ENCODE results near the gene CATSPERZ. TPM values are rescaled to one million over a fixed set of nuclear protein-coding genes. Genes with fewer than 3 reads are reported as not detected.
A peak's percentile ranks its signal among the peaks of the same experiment; 100 is the strongest.
"Not testable (repeated sequence)": the region's sequence is repeated elsewhere in the genome, so short reads cannot be mapped to it uniquely, and the experiment has no call there.

Gene CATSPERZ
- polyA plus RNA-seq, 4 donors: 0.15 to 0.58 TPM; not detected in 2

DNA sequence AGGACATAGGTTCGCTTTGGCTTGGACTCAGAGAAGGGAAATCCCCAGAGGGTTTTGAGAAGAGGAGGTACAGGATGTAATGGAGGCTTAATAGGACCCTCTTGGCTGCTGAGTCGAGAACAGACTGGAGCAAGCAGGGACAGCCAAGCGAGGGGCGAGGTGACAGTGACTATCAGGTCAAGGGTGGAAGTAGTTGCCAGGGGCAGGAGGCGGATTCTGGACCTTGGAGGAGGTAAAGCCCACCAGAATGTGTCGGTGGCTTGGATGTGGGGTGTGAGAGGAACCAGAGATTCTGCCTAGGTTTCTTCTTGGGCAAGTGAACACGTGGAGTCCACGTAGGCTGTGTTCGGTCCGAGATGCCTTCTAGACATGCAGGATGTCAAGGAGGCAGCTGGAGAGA lies 12.8 kb downstream of the CATSPERZ start:
- no peak for FAIRE-seq
- DNase-seq: no peak
- Histone ChIP-seq H3K4me3 (ENCODE audit: low read depth in 1 of 3, low read length in 3 of 3) (no peak overlapping the region), H3K9me3 (ENCODE audit: control insufficient read depth in 2 of 2, insufficient read depth in 1 of 2, low read depth in 1 of 2, low read length in 1 of 2) (no peaks in the 10 kb centered on the region), H3K4me1 (ENCODE audit: control insufficient read depth in 3 of 3, insufficient read depth in 2 of 3, low read depth in 1 of 3, low read length in 2 of 3) (peaks cover 0 to 14% (median 2%) of the 10 kb centered on the region in 3 donors), H3K36me3 (ENCODE audit: control insufficient read depth in 3 of 3, insufficient read depth in 2 of 3, low read depth in 1 of 3, low read length in 3 of 3) (peaks cover 0 to 72% (median 15%) of the 10 kb centered on the region in 3 donors), H3K27me3 (ENCODE audit: control insufficient read depth in 3 of 3, insufficient read depth in 3 of 3, low read length in 3 of 3) (no peaks in the 10 kb centered on the region), H3K27ac (ENCODE audit: low read depth in 1 of 3, low read length in 2 of 3) (peak overlapping the region in 2 of 3 donors; percentile 44 to 62)
- WGBS, 3 donors: 85 to 89% (median 88%) methylated on average over 10 of the region's 10 CpGs

DNA sequence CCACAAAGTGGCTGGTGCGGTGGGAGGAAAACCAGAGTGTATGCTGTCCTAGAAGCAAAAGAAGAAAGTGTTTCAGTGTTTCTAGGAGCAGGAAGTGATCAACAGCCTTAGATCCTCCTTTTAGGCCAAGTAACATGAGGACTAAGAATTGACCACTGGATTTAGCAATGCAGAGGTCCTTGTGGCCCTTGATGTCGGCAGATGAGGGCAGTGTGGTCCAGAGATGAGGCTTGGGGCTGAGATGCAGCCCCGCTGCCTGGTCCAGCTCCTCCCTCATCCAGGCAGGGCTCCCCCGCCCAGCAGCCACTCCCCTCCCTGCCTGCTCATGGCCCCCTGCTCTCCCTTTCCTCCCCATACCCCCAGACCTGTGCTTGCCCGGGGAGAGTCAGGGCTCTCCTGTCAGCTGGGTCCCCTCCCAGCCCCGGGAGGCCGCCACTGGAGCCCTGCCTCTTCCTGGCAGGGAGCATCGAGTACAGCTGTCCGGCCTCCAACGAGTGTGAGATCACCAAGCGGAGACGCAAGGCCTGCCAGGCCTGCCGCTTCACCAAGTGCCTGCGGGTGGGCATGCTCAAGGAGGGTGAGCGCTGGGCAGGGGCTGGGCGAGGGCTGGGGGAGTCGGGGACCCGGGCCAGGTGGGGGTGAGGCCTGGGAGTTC lies 13.5 kb downstream of the CATSPERZ start:
- peaks cover 0 to 13% (median 2%) of the 10 kb centered on the region in 3 donors for H3K4me1 ChIP-seq (ENCODE audit: control insufficient read depth in 3 of 3, insufficient read depth in 2 of 3, low read depth in 1 of 3, low read length in 2 of 3)
- H3K9me3 ChIP-seq (ENCODE audit: control insufficient read depth in 2 of 2, insufficient read depth in 1 of 2, low read depth in 1 of 2, low read length in 1 of 2): no peaks in the 10 kb centered on the region
- no peak for FAIRE-seq
- H3K27me3 ChIP-seq (ENCODE audit: control insufficient read depth in 3 of 3, insufficient read depth in 3 of 3, low read length in 3 of 3): no peaks in the 10 kb centered on the region
- peak overlapping the region in 2 of 3 donors; percentile 44 to 62 for H3K27ac ChIP-seq (ENCODE audit: low read depth in 1 of 3, low read length in 2 of 3)
- 68 to 76% (median 71%) methylated on average over 18 of the region's 18 CpGs for WGBS, 3 donors
- DNase-seq: no peak
- H3K4me3 ChIP-seq (ENCODE audit: low read depth in 1 of 3, low read length in 3 of 3): no peak overlapping the region
- H3K36me3 ChIP-seq (ENCODE audit: control insufficient read depth in 3 of 3, insufficient read depth in 2 of 3, low read depth in 1 of 3, low read length in 3 of 3): peaks cover 0 to 69% (median 15%) of the 10 kb centered on the region in 3 donors

DNA sequence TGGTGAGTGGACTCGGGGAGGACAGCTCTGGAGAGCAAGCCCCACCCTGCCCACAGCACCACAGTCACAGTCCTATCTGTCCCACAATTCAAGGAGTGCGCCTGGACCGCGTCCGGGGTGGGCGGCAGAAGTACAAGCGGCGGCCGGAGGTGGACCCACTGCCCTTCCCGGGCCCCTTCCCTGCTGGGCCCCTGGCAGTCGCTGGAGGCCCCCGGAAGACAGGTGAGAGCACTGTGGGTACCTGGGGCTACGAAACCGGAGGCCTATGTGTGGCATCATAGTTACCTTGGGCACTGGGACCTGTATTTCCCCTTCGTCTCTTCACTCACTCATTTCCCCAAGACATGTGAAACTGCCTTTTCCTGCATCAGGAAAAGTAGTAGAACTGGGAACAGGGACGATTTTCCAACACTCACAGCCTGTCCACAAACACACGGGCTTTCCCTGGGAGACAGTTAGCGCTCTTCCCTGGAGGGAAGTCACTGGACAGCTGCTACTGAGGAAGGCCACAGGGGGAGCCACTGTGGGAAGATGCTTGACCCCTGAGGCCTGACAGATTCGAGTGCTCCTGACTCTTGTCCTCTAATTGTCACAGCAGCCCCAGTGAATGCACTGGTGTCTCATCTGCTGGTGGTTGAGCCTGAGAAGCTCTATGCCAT lies 14.1 kb downstream of the CATSPERZ start:
- Histone ChIP-seq H3K4me1 (ENCODE audit: control insufficient read depth in 3 of 3, insufficient read depth in 2 of 3, low read depth in 1 of 3, low read length in 2 of 3) (peaks cover 2 to 19% (median 3%) of the 10 kb centered on the region in 3 donors), H3K27ac (ENCODE audit: low read depth in 1 of 3, low read length in 2 of 3) (peak overlapping the region in 2 of 3 donors; percentile 44 to 62), H3K27me3 (ENCODE audit: control insufficient read depth in 3 of 3, insufficient read depth in 3 of 3, low read length in 3 of 3) (no peaks in the 10 kb centered on the region), H3K9me3 (ENCODE audit: control insufficient read depth in 2 of 2, insufficient read depth in 1 of 2, low read depth in 1 of 2, low read length in 1 of 2) (no peaks in the 10 kb centered on the region), H3K4me3 (ENCODE audit: low read depth in 1 of 3, low read length in 3 of 3) (no peak overlapping the region), H3K36me3 (ENCODE audit: control insufficient read depth in 3 of 3, insufficient read depth in 2 of 3, low read depth in 1 of 3, low read length in 3 of 3) (peaks cover 0 to 66% (median 15%) of the 10 kb centered on the region in 3 donors)
- FAIRE-seq (no peak), DNase-seq (no peak)
- 77 to 82% (median 82%) methylated on average over 16 to 19 of the region's 19 CpGs for WGBS, 3 donors

DNA sequence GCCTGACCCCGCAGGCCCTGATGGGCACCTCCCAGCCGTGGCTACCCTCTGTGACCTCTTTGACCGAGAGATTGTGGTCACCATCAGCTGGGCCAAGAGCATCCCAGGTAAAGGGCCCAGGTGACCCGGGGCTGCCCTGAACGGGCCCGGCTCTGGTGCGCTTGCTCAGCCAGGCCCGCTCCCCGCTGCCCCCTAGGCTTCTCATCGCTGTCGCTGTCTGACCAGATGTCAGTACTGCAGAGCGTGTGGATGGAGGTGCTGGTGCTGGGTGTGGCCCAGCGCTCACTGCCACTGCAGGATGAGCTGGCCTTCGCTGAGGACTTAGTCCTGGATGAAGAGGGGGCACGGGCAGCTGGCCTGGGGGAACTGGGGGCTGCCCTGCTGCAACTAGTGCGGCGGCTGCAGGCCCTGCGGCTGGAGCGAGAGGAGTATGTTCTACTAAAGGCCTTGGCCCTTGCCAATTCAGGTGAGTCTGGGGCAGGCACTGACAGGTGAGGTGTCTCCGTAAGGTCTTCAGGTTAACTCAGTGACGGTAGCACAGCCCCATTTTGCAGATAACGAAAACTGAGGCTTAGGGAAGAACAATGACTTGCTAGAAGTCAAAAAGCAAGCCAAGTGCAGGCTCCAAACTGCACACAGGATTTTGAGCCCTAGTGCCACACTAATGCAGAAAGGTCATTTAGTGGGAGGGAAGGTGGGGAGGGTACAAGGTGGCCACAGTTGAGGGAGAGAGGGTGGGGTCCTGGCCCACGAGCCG lies 14.8 kb downstream of the CATSPERZ start:
- Histone ChIP-seq H3K36me3 (ENCODE audit: control insufficient read depth in 3 of 3, insufficient read depth in 2 of 3, low read depth in 1 of 3, low read length in 3 of 3) (peaks cover 0 to 74% (median 15%) of the 10 kb centered on the region in 3 donors), H3K4me3 (ENCODE audit: low read depth in 1 of 3, low read length in 3 of 3) (no peak overlapping the region), H3K9me3 (ENCODE audit: control insufficient read depth in 2 of 2, insufficient read depth in 1 of 2, low read depth in 1 of 2, low read length in 1 of 2) (no peaks in the 10 kb centered on the region), H3K27me3 (ENCODE audit: control insufficient read depth in 3 of 3, insufficient read depth in 3 of 3, low read length in 3 of 3) (no peaks in the 10 kb centered on the region), H3K27ac (ENCODE audit: low read depth in 1 of 3, low read length in 2 of 3) (peak overlapping the region in 1 of 3 donors; percentile 62), H3K4me1 (ENCODE audit: control insufficient read depth in 3 of 3, insufficient read depth in 2 of 3, low read depth in 1 of 3, low read length in 2 of 3) (peaks cover 2 to 24% (median 3%) of the 10 kb centered on the region in 3 donors)
- no peak for DNase-seq
- 83 to 86% (median 83%) methylated on average over 23 to 24 of the region's 24 CpGs for WGBS, 3 donors
- FAIRE-seq: no peak

DNA sequence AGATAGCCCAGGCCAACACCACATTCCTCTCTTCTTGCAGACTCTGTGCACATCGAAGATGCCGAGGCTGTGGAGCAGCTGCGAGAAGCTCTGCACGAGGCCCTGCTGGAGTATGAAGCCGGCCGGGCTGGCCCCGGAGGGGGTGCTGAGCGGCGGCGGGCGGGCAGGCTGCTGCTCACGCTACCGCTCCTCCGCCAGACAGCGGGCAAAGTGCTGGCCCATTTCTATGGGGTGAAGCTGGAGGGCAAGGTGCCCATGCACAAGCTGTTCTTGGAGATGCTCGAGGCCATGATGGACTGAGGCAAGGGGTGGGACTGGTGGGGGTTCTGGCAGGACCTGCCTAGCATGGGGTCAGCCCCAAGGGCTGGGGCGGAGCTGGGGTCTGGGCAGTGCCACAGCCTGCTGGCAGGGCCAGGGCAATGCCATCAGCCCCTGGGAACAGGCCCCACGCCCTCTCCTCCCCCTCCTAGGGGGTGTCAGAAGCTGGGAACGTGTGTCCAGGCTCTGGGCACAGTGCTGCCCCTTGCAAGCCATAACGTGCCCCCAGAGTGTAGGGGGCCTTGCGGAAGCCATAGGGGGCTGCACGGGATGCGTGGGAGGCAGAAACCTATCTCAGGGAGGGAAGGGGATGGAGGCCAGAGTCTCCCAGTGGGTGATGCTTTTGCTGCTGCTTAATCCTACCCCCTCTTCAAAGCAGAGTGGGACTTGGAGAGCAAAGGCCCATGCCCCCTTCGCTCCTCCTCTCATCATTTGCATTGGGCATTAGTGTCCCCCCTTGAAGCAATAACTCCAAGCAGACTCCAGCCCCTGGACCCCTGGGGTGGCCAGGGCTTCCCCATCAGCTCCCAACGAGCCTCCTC lies 15.7 kb downstream of the CATSPERZ start:
- Histone ChIP-seq H3K4me1 (ENCODE audit: control insufficient read depth in 3 of 3, insufficient read depth in 2 of 3, low read depth in 1 of 3, low read length in 2 of 3) (peaks cover 2 to 27% (median 3%) of the 10 kb centered on the region in 3 donors), H3K36me3 (ENCODE audit: control insufficient read depth in 3 of 3, insufficient read depth in 2 of 3, low read depth in 1 of 3, low read length in 3 of 3) (peaks cover 0 to 75% (median 15%) of the 10 kb centered on the region in 3 donors), H3K4me3 (ENCODE audit: low read depth in 1 of 3, low read length in 3 of 3) (peak overlapping the region in 1 of 3 donors; percentile 94), H3K27ac (ENCODE audit: low read depth in 1 of 3, low read length in 2 of 3) (peak overlapping the region in 2 of 3 donors; percentile 54 to 96)
- not testable (repeated sequence) for H3K27me3 ChIP-seq (ENCODE audit: control insufficient read depth in 3 of 3, insufficient read depth in 3 of 3, low read length in 3 of 3); H3K9me3 ChIP-seq (ENCODE audit: control insufficient read depth in 2 of 2, insufficient read depth in 1 of 2, low read depth in 1 of 2, low read length in 1 of 2); FAIRE-seq
- WGBS, 3 donors: 74 to 77% (median 75%) methylated on average over 21 to 25 of the region's 25 CpGs
- peak in 1 of 2 donors; percentile 5 for DNase-seq

DNA sequence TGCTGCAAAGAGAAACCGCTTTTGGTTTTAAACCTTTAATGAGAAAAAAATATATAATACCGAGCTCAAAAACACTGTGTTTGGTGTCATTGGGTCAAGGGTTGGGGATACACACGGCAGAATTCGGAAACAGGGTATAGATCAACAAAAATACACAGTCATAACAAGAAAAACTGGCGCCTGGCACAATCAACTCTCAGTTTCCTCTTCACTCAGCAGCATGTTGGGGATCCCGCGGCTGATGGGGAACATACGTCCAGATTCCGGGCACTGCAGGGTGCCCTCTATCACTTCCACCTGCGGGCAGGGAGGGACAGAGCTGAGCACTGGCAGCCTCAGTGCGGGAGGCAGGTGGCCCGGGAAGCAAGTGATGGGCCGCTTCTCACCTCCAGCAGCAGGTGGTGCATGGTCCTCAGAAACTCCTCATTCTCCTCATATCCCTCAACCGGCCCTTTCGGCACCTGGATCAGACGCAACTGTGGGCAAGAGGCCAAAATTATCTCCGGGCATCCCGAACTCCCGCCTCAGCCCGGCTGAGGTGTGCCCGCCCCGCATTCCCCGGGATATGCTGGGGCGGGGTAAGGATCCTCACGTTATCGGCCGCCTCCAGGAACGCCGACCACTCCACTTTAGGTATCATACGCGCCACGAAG lies 16.6 kb downstream of the CATSPERZ start:
- Histone ChIP-seq H3K27ac (ENCODE audit: low read depth in 1 of 3, low read length in 2 of 3) (peak overlapping the region; percentile 96 to 98 (median 97)), H3K4me1 (ENCODE audit: control insufficient read depth in 3 of 3, insufficient read depth in 2 of 3, low read depth in 1 of 3, low read length in 2 of 3) (peaks cover 2 to 35% (median 3%) of the 10 kb centered on the region in 3 donors), H3K9me3 (ENCODE audit: control insufficient read depth in 2 of 2, insufficient read depth in 1 of 2, low read depth in 1 of 2, low read length in 1 of 2) (no peaks in the 10 kb centered on the region), H3K36me3 (ENCODE audit: control insufficient read depth in 3 of 3, insufficient read depth in 2 of 3, low read depth in 1 of 3, low read length in 3 of 3) (peaks cover 0 to 76% (median 15%) of the 10 kb centered on the region in 3 donors), H3K4me3 (ENCODE audit: low read depth in 1 of 3, low read length in 3 of 3) (peak overlapping the region; percentile 51 to 94 (median 87)), H3K27me3 (ENCODE audit: control insufficient read depth in 3 of 3, insufficient read depth in 3 of 3, low read length in 3 of 3) (no peaks in the 10 kb centered on the region)
- WGBS, 3 donors: 3 to 5% (median 3%) methylated on average over 32 of the region's 32 CpGs
- FAIRE-seq (no peak), DNase-seq (peak; percentile 8 to 71)

DNA sequence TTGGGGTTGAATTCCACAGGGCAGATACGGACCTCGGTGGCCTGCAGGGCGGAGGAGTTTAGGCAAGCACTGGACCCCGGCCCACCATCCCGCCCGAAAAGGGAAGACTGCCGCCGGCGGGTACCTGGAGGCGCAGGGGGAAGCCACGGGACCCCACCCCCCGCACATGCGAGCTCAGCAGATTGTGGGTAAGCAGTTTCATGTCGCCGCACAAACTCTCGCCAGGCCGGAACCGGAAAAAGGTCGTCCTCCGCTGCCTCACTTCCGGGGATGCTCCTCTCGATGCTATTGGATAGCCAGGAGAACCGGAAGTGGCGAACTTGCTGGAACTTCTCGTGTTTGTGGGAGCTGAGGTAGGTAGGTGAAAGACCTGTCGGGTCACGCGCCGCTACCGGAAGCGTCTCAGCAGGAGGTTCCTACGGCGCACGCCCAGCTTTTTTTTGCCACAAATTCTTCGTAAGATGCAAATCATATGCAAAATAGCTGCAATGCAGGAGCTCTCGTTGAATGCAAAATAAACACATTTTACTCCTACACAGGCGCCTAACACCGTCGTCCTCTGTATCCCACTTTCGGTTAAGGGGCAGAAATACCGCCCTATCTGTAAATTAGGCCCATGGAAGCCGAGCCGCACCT lies 17.3 kb downstream of the CATSPERZ start, which contains the start of gene TRMT112:
Gene TRMT112, minus strand, starts transcription at position 235 of the 636 bp plus-strand sequence. Its CDS starts 33 bp downstream, at position 202.
- WGBS, 3 donors: 0% methylated on average over 40 to 43 of the region's 43 CpGs
- peaks cover under 1 to 41% (median 3%) of the 10 kb centered on the region in 3 donors for H3K4me1 ChIP-seq (ENCODE audit: control insufficient read depth in 3 of 3, insufficient read depth in 2 of 3, low read depth in 1 of 3, low read length in 2 of 3)

More for the DNA sequence above, 17.3 kb downstream of the CATSPERZ start, which contains the start of gene TRMT112:
- Histone ChIP-seq H3K4me3 (ENCODE audit: low read depth in 1 of 3, low read length in 3 of 3) (peak within 1 kb of the TSS; percentile 55 to 94 (median 87)), H3K36me3 (ENCODE audit: control insufficient read depth in 3 of 3, insufficient read depth in 2 of 3, low read depth in 1 of 3, low read length in 3 of 3) (peaks cover 0 to 79% (median 15%) of the 10 kb centered on the region in 3 donors), H3K27me3 (ENCODE audit: control insufficient read depth in 3 of 3, insufficient read depth in 3 of 3, low read length in 3 of 3) (no peaks in the 10 kb centered on the region), H3K9me3 (ENCODE audit: control insufficient read depth in 2 of 2, insufficient read depth in 1 of 2, low read depth in 1 of 2, low read length in 1 of 2) (no peaks in the 10 kb centered on the region), H3K27ac (ENCODE audit: low read depth in 1 of 3, low read length in 2 of 3) (peak within 1 kb of the TSS; percentile 96 to 98 (median 98))
- FAIRE-seq (no peak), DNase-seq (peak; percentile 98 to 99)

Measured in small intestine (tissue), 7 donors.